ENCODE data around the gene MROH7.

The MROH7 gene

DNA sequence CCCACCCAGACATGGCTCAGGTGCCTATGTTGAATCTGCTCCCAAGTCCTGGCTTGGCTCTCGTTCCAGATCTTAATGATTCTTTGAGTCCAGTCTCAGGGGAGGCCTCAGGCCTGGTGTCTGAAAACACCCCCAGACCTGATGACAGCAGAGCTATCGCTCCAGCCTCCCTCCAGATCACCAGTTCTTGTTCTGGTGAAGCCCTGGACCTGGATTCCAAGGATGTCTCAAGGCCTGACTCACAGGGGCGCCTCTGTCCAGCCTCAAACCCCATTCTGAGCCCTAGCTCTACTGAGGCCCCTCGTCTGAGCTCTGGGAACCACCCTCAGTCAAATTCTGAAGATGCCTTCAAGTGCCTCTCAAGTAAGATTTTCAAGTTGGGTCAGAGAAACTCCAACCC lies 11.4 kb downstream of the MROH7 start:
- DNase-seq, result no peak

DNA sequence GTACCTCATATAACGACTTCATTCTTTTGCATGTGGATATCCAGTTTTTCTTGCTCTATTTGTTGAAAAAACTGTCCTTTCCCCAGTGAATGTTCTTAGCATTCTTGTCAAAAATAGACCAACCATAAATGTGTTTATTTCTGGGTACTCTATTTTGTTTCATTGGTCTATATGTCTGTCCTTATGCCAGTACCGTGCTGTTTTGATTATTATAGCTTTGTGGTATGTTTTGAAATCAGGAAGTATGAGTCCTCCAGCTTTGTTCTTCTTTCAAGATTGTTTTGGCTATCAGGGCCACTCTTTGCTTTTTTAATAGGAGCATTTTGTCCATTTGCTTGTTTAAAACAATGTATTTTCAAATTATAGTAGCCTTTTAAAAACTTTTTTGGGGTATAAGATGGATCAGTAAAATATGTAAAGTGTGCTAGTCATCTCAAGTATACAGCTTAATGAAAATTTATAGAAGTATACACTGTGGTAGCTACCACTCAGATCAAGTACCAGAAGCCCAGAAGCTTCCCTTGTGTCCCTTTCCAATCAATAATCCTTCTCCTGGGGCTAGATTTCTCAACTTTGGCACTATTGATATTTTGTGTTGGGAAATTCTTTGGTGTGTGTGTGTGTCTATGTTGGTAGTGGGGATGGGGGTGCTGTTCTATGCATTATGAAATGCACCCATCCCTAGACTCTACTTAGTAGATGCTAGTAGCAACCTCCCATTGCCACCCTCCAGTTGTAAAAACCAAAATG lies 16.8 kb downstream of the MROH7 start:
- no peak for DNase-seq

DNA sequence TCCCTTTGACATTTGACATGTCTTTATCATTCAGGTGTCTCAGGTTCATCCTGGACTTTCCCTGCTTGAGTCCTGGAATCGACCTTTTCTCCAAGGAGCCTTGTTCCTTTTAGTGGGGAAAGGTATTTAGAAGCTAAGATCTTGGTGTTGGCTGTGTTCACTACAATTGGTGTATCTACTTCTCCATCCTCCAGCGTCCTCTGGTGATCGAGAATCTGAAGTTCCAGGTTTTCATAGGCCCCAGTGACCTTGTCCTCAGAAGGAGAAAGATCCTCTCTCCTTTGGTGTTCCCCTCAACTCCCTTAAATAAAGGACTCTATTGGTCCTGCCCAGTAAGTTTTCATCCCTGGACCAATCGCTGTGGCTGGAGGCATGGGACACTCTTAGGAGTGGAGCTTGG lies 22.1 kb downstream of the MROH7 start:
- DNase-seq, result no peak

DNA sequence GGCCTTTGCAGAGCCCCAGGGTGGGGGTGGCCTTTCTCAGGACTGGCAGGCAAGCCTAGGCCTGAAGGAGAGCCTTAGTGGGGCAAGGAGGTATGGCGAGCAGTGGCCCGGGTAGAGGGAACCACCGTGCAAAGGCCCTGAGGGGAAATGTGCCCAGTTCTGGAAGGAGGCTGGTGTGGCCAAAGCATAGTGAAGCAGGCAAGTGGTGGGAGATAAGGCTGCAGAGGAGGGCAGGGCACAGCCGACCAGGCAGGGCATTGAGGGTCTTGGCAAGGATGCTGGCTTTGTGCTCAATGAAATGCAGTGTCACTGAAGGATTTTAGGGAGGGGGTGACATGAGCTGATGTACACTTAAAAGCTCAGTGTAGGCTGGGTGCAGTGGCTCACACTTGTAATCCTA lies 22.8 kb downstream of the MROH7 start:
- DNase-seq, result no peak

DNA sequence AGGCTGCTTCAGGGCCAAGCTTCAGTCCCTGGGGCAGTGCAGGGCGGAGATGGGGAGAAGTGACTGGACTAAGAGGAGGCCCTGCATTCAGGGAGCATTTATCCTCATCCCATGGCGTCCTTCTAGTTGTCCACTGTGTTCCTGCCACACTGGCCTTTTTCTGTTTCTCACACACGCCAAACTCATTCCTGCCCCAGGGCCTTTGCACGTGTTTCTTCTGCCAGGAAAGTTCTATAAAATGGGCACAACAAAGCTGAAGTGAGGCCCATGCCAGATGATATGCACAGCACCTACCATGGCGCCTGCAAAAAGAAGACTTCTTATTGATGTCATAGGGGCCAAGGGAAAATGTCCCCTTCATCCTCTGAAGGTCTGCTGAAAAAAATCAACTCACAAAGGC lies 24.3 kb downstream of the MROH7 start:
- no peak for DNase-seq

DNA sequence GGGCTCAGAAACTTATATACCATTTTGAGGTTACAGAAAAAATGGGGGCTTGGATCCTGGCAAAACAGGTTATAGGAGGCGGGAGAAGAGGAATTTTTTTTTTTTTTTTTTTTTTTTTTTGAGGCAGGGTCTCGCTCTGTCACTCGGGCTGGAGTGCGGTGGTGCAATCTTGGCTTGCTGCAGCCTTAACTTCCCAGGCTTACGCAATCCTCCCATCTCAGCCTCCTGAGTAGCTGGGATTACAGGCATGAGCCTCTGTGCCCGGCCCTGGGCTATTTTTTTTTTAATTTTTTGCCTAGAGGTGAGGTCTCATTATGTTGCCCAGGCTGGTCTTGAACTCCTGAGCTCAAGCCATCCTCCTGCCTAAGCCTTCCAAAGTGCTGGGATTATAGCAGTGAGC lies 24.7 kb downstream of the MROH7 start:
- DNase-seq, result no peak

DNA sequence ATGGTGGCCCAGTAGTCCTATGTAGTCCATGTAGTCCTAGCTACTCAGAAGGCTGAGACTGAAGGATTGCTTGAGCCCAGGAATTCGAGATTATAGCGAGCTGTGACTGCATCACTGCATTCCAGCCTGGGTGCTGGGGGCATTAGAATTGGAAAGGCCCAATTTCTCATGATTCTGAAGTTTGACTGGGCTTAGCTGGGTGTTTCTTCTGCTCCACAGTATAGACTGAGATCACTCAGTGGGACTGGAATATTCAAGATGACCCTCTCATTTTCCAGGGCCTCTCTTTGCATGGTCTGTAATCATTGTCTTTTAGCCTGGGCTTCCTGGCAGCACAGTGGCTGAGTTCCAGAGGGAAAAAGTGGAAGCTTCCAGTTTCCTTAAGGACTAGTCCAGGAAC lies 26.2 kb downstream of the MROH7 start:
- DNase-seq, result no peak

DNA sequence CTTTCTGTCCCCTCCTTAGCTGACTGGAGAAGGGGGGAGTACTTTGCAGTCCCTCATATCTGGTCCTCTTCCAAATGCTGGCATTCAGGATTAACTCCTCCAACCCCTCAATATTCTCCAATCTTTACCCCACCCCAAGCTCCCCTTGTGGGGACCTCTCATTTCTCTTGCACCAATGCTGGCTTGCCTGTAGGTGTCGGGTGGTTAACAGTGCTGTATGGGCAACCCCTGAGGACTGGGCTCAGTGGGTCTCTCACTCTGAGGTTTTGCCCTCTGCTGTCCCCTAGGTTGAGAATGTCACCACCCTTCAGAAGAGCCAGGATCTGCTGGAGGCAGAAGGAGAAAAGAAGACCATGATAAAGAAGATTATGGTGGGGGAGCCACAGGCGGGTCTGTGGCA lies 27.0 kb downstream of the MROH7 start:
- no peak for DNase-seq

DNA sequence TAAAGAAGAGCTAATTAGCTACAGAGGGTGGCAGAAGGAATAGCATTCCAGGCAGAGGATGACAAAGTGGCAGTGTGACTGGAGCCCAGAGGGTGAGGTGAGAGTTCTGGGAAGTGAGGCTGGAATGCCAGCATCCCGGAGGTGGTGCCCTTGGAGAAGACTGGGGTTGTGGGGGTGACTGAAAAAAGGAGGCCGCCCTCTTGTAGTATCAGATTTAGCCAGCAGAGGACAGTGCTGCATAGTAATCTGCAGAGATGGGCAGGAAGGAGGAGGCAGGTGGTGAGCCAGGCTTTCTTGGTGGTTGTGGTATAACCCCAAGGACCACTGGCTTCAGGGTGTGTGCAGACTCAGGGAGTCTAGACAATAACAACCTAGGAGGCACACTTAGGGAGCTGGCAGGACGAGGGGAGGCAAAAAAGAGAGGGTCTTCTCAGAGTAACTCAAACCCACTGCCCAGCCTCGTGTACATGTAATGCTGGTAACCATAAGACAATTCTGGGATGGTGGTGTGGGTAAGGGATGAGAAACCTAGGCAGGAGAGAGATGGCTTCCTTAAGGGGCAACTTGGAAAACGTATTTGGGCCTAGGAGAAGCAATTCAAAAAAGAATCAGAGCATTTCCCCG lies 30.5 kb downstream of the MROH7 start:
- DNase-seq, result peak; percentile 36

DNA sequence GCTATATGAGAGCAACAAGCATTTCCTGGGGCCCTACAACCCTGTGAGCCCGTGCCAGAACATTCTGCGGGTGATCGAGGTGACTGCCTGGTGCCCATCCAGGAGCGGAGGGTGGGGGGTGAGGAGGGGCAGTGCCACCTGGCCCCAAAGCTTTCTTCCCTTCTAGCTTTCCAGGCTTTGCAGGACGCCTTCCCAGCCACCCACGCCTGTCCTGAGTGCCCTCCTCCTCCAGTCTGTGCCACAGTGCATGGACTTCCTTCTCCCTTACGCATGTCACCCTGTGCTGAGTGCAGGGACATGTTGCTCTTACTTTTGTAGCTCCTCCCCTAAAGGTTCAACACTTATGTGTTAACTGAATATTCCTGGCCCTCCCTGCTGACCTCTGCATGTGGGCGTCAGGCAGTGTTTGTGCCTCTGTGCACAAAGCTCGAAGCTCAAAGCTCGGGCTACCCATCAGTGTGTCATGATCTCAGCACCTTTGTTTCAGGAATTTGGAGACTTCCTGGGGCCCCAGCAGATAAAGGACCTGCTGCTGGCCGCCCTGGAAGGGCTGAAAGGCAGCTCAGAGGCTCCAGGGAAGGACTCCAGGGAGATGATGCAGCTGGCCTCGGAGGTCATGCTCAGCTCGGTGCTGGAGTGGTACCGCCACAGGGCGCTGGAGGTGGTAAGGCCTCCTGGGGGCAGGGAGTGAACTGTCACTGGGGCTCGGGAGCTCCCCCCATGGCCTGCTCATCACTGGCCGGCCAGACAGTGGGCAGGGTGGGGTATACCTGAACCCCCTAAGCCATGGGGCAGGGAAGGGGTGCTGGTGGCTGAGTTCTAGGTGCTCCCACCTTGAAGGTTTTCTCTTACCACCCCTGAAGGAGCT lies 37.4 kb downstream of the MROH7 start:
- DNase-seq, result no peak

DNA sequence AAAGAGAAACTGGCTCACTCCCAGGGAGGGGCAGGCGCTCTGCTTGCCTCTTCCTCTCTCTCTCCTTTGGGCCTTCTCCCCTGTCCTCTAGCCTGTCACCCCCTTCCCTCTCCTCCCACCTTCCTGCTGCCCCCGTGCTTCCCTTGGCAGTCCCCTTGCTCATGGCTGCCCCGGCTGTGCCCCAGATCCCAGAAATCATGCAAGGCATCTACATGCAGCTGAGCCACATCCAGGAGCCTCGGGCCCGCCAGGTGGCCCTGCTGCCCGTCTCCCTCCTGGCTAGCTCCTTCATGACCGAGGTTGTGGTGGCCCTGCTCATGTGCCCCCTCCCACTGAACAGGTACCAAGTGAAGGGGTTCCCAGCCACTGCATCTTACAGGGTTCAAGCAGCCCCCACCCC lies 38.1 kb downstream of the MROH7 start:
- DNase-seq, result no peak

DNA sequence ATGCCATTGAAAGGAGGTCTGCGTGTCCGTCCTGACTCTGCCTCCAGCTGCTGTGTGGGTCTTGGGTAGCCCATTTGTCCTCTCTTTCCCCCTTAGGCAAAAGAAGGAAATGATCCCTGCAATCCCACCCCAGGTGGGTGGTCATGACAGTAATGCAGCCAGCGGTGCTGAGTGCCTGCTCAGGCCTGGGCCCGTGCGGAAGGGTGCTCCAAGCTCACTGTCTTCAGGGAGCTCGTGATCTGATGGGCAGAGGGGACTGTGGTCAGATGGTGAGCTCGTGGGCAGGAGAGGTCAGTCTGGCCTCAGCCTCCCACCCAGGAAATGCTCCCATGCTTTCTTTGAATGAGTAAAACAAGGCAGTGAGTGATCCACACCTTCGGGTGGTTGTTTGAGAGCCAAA lies 38.8 kb downstream of the MROH7 start:
- DNase-seq, result no peak

DNA sequence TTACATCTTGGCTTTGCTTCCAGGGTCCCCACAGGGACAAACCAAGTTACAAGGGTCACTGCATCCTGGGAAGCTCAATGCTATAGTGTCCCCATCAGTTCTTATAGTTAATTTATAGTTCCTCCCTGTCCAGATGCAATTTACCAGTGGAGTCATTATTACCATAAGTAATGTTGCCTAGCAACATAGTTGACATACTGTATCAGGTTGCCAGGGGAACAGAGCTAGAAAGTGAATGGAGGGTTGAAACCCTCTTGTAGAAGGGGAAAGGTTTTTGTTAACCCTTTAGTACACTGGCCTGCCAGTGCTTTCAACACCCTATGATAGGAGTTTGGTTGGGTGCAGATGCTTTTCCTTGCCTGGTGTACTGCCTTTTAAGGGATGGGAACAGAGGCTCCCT lies 39.8 kb downstream of the MROH7 start:
- no peak for DNase-seq

DNA sequence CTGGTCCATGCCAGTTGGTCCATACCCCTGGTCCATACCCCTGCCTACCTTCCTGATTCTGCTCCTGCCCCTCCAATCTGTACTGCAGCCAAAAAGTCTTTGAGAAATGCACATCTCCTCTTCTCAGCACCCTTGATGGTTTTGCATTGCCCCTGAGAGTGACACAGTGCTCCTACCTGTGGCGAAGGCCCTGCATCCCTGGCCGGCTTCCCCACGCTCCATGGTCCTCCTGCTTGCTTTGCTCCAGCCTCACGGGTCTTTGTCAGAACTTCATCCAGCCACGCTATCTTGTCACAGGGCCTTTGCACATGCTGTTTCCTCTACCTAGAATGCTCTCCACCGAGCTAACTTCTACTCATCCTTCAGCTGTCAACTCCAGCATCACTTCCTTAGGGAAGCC lies 41.9 kb downstream of the MROH7 start:
- DNase-seq, result no peak

DNA sequence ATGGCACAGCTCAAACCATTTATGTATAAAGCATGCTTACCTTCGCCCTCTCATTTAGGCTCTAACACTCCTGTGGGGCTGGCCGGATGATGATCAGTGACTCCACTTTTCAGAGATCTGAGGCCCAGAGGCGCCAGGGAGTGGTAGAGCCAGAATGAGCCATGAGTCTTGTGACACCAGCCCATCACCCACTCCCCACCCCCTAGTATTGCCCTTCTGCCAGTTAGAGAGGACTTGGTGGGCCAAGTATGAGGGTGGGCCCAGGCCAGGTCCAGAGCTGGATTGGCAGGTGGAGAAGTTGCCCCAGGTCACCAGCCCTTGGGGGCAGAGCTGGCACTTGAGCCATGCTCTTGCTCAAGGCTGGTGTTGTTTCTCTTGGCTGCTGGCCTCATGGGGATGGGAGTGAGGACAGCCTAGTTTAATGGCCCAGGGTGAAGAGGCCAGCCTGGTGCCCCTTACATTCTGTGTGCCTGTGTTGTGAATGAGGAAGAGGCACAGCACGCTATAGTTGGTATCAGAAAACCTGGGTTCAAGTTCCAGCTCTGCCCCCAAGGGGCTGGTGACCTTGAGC lies 43.8 kb downstream of the MROH7 start:
- no peak for DNase-seq

DNA sequence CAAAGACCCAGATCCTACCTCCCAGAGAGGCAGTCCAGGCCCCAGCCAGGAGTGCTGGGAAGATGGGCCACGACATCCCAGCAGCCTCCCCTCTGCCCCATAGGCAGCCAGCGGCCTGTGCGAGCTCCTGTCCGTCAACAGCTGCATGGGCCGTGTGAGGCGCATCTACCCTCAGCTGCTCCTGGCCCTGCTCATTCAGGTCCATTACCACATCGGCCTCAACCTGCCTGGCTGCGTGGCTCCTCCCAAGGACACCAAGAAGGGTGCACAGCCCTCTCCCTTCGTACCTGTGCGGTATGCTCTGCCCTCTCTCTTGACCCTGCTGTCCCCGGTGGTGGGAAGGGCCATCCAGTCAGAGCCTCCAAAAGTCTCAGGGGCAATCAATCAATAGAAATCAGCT lies 44.6 kb downstream of the MROH7 start:
- DNase-seq, result no peak

DNA sequence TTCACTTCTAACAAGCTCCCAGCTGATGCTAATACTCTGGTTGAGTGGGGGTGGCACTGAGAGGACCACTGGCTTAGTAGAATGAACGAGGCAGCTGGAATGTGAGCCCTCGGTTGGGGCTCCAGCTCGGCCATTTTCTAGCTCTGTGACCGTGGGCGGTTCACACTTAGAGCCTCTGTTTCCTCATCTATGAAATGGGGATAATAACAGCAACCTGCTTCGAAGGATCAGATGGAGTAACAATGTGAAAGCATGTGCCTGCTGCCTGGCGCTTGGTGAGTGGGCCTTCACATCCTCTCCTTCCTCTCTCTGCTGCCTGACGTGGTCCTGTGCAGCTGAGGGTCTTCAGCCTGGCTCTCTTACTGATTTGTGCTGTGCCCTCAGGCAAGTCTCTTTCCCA lies 53.2 kb downstream of the MROH7 start:
- no peak for DNase-seq

DNA sequence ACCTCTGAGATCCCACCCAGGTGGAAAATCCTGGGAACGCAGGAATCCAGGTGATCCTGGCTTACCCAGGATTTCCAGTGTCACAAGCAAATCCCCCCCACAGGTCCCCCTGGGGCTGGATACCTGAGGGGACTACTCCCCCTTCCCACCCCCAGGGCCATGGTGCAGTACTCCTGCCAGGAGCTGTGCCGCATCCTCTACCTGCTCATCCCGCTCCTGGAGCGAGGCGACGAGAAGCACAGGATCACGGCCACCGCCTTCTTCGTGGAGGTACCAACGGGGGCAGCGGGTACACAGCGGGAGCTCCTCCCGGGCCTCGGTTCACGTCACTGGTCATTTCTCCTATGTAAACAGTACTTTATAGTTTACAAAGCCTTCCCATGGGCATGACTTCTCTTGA lies 53.6 kb downstream of the MROH7 start:
- DNase-seq, result no peak

DNA sequence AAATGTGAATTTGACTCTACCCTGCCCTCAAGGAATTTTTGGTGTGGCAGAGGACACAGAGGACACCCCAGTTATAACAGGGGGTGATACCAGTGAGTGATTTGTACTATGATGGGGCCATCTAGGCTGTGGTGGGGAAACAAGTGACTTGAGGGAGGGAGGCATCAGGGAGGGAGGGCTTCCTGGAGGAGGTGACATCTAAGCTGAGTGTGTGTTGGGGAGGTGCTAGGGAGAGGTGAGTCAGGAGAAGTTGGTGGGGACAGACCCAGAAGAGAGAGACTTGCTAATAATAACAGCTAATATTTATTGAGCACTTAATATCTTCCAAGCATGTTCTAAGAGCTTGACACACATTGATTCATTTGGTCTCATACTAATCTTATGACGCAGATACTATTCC lies 54.2 kb downstream of the MROH7 start:
- no peak for DNase-seq

DNA sequence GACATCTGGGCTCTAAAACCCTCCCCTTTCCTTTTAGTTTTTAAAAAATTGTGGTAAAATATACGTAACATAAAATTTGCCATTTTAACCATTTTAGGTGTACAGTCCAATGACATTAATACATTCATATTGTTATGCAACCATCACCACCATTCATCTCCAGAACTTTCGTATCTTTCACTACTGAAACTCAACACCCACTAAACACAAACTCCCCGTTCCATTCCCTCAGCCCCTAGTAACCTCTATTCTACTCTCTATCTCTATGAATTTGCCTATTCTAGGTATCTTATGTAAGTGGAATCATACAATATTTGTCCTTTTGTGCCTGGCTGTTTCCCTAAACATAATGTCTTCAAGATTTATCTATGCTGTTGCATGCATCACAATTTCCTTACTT lies 54.7 kb downstream of the MROH7 start:
- no peak for DNase-seq

DNA sequence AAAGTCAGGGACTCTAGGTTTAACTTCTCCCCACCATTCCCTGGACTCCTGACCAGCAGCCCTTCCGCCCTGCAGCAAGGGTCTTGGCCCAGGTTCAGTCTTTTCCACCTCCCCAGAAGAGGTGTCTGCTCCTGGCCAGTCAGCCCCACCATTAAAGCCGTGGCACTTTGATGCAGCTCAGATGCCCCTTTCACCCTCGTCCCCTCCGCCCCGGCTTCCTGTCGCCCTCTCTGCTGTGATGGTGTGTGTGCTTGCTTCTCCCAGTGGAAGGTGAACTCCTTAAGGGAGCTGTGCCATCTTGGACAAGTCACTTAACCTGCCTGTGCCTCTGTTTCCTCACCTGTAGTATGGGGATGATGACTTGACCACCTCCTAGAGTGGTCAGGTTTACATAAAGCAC lies 56.3 kb downstream of the MROH7 start:
- DNase-seq, result no peak

DNA sequence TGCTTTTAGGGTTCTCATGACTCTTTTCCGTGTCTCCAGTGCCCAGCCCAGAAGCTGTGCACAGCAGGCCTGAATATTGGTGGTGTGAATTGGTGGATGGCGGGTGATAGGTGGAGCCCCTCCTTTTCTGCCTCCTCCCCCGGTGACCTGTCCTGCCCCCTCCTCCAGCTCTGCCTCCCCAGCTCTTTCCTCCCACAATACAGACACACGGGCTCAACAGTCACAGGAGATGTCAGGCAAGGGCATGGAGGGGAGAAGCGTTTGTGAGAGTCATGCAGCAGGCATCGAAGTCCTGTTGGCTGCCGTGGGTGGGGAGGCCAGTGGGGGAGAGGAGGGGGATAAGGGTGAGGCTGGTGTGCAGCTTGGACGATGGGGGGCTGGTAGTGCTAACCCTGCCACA lies 56.8 kb downstream of the MROH7 start:
- DNase-seq, result no peak

DNA sequence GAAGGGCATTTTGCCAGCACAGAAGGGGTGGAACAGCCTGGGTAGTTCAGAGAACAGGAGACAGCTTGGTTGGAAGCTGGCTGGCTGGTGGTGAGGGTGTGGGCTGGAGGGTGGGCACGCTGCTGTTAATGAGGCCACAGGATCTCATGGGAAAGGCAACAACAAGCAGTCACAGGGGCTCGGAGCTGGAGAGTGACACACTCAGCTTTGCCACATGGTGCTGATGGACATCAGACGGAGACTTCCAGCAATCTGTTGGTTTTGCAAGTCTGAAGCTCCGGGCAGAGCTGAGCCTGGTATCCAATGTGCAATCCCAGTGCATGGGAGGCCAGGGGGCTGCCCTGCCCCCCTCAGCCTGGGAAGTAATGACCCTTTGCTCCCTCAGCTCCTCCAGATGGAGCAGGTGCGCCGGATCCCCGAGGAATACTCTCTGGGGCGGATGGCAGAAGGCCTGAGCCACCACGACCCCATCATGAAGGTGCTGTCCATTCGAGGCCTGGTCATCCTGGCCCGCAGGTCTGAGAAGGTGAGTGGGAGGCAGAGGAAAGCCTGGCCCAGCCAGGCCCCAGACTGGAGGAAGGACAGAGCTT lies 58.4 kb downstream of the MROH7 start:
- DNase-seq, result no peak

Data from NCI-H2107 (cell line).